ENCODE measurements around the gene FBXL17.

DNA sequence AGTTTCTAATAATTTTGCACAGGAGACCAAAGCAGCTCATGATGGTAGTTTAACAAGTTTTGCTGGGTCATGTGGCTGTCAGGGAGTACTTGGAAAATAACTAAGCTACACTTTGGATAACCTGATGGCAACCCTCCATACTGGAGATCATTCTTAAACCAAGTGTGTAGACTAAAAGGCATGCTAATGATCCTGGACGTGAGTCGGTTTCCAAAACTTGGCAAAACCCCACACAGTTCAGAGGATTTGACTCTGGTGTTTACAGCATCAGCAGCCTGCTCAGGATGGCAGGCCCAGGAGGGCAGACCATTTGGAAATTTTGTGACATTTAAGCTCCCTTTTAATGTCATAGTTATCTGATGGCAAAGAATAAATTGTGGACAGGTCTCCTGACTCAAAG is 514.6 kb downstream of the FBXL17 start:
- TF ChIP-seq, protein P1, sequence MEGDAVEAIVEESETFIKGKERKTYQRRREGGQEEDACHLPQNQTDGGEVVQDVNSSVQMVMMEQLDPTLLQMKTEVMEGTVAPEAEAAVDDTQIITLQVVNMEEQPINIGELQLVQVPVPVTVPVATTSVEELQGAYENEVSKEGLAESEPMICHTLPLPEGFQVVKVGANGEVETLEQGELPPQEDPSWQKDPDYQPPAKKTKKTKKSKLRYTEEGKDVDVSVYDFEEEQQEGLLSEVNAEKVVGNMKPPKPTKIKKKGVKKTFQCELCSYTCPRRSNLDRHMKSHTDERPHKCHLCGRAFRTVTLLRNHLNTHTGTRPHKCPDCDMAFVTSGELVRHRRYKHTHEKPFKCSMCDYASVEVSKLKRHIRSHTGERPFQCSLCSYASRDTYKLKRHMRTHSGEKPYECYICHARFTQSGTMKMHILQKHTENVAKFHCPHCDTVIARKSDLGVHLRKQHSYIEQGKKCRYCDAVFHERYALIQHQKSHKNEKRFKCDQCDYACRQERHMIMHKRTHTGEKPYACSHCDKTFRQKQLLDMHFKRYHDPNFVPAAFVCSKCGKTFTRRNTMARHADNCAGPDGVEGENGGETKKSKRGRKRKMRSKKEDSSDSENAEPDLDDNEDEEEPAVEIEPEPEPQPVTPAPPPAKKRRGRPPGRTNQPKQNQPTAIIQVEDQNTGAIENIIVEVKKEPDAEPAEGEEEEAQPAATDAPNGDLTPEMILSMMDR (IDR thresholded peaks at IDR 0.05): no peak
- no peak for TF ChIP-seq EZH2phosphoT487 (IDR thresholded peaks at IDR 0.05; ENCODE audit: borderline replicate concordance, low read depth)
- no peak for TF ChIP-seq JUND (IDR thresholded peaks at IDR 0.05)
- TF ChIP-seq, protein P2, sequence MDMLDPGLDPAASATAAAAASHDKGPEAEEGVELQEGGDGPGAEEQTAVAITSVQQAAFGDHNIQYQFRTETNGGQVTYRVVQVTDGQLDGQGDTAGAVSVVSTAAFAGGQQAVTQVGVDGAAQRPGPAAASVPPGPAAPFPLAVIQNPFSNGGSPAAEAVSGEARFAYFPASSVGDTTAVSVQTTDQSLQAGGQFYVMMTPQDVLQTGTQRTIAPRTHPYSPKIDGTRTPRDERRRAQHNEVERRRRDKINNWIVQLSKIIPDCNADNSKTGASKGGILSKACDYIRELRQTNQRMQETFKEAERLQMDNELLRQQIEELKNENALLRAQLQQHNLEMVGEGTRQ (IDR thresholded peaks at IDR 0.05; ENCODE audit: borderline replicate concordance, low read depth, low read length): no peak
- TF ChIP-seq, protein P3, sequence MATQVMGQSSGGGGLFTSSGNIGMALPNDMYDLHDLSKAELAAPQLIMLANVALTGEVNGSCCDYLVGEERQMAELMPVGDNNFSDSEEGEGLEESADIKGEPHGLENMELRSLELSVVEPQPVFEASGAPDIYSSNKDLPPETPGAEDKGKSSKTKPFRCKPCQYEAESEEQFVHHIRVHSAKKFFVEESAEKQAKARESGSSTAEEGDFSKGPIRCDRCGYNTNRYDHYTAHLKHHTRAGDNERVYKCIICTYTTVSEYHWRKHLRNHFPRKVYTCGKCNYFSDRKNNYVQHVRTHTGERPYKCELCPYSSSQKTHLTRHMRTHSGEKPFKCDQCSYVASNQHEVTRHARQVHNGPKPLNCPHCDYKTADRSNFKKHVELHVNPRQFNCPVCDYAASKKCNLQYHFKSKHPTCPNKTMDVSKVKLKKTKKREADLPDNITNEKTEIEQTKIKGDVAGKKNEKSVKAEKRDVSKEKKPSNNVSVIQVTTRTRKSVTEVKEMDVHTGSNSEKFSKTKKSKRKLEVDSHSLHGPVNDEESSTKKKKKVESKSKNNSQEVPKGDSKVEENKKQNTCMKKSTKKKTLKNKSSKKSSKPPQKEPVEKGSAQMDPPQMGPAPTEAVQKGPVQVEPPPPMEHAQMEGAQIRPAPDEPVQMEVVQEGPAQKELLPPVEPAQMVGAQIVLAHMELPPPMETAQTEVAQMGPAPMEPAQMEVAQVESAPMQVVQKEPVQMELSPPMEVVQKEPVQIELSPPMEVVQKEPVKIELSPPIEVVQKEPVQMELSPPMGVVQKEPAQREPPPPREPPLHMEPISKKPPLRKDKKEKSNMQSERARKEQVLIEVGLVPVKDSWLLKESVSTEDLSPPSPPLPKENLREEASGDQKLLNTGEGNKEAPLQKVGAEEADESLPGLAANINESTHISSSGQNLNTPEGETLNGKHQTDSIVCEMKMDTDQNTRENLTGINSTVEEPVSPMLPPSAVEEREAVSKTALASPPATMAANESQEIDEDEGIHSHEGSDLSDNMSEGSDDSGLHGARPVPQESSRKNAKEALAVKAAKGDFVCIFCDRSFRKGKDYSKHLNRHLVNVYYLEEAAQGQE (IDR thresholded peaks at IDR 0.05; ENCODE audit: low read depth, low read length): no peak

All from SK-N-SH (cell line).